ENCODE data around the gene ZBTB20.

Gene ZBTB20

GRCh38 chr3:114770874-114771273, 376.2 kb downstream of the ZBTB20 start:
- peak in 1 of 2 experiments; percentile 34 for DNase-seq (ENCODE audit: low read depth in 2 of 2)

- DNase-seq (ENCODE audit: low read depth in 2 of 2), result no peak
These were observed 383.0 kb downstream of the ZBTB20 start for GRCh38 chr3:114764056-114764492.

GRCh38 chr3:114762144-114762543, 384.9 kb downstream of the ZBTB20 start:
- DNase-seq (ENCODE audit: low read depth in 2 of 2), result no peak

- no peak for DNase-seq (ENCODE audit: low read depth in 2 of 2)
These were observed 386.4 kb downstream of the ZBTB20 start for GRCh38 chr3:114760679-114761078.

GRCh38 chr3:114758831-114759699, 388.0 kb downstream of the ZBTB20 start:
- peak in 1 of 2 experiments; percentile 51 for DNase-seq (ENCODE audit: low read depth in 2 of 2)

- no peak for DNase-seq (ENCODE audit: low read depth in 2 of 2)
These were observed 390.4 kb downstream of the ZBTB20 start for GRCh38 chr3:114756506-114757279.

GRCh38 chr3:114746502-114746901, 400.6 kb downstream of the ZBTB20 start:
- DNase-seq (ENCODE audit: low read depth in 2 of 2), result no peak

GRCh38 chr3:114745322-114746240, 401.5 kb downstream of the ZBTB20 start:
- peak; percentile 30 to 34 for DNase-seq (ENCODE audit: low read depth in 2 of 2)

GRCh38 chr3:114743746-114744485, 403.2 kb downstream of the ZBTB20 start:
- no peak for DNase-seq (ENCODE audit: low read depth in 2 of 2)

GRCh38 chr3:114741066-114741465, 406.0 kb downstream of the ZBTB20 start:
- no peak for DNase-seq (ENCODE audit: low read depth in 2 of 2)

- DNase-seq (ENCODE audit: low read depth in 2 of 2), result no peak
These were observed 407.5 kb downstream of the ZBTB20 start for GRCh38 chr3:114739627-114740026.

- DNase-seq (ENCODE audit: low read depth in 2 of 2), result no peak
These were observed 414.7 kb downstream of the ZBTB20 start for GRCh38 chr3:114732353-114732752.

GRCh38 chr3:114730397-114730796, 416.7 kb downstream of the ZBTB20 start:
- no peak for DNase-seq (ENCODE audit: low read depth in 2 of 2)

GRCh38 chr3:114727373-114727772, 419.7 kb downstream of the ZBTB20 start:
- no peak for DNase-seq (ENCODE audit: low read depth in 2 of 2)

GRCh38 chr3:114725966-114726365, 421.1 kb downstream of the ZBTB20 start:
- DNase-seq (ENCODE audit: low read depth in 2 of 2), result no peak

- no peak for DNase-seq (ENCODE audit: low read depth in 2 of 2)
These were observed 424.6 kb downstream of the ZBTB20 start for GRCh38 chr3:114722530-114722929.

GRCh38 chr3:114721864-114722263, 425.2 kb downstream of the ZBTB20 start:
- DNase-seq (ENCODE audit: low read depth in 2 of 2), result no peak

GRCh38 chr3:114721209-114721608, 425.9 kb downstream of the ZBTB20 start:
- no peak for DNase-seq (ENCODE audit: low read depth in 2 of 2)

- no peak for DNase-seq (ENCODE audit: low read depth in 2 of 2)
These were observed 428.2 kb downstream of the ZBTB20 start for GRCh38 chr3:114718898-114719210.

GRCh38 chr3:114718071-114718897, 428.8 kb downstream of the ZBTB20 start:
- DNase-seq (ENCODE audit: low read depth in 2 of 2), result no peak
